HepG2 (cell line): ENCODE results near the gene SP6. TPM values are rescaled to one million over a fixed set of nuclear protein-coding genes. Genes with fewer than 3 reads are reported as not detected.

ENCODE experiments used
- CEBPB ChIP-seq: IDR thresholded peaks from 2 replicates; pipeline ENCODE4 v1.6.1; 2011; ENCODE audit warnings: low read depth, low read length, improper control_type of control experiment, borderline replicate concordance
- GMEB2 ChIP-seq: IDR thresholded peaks from 2 replicates; pipeline ENCODE4 v1.6.1; 2016; ENCODE audit warnings: missing biosample characterization, missing genetic modification reagents, low read depth
- HOMEZ ChIP-seq: IDR thresholded peaks from 2 replicates; pipeline ENCODE4 v1.6.1; 2016; ENCODE audit warnings: low read depth
- HOXA5 ChIP-seq: sonication (generic); formaldehyde crosslinking; IDR thresholded peaks from 2 replicates; pipeline ENCODE4 v1.4.0; 2020; ENCODE audit warnings: missing genetic modification reagents
- IKZF1 ChIP-seq: fragments of 450-650 bp; IDR thresholded peaks from 2 replicates; pipeline ENCODE4 v1.7.1; 2016
- IRX3 ChIP-seq: sonication (generic); formaldehyde crosslinking; IDR thresholded peaks from 2 replicates; pipeline ENCODE4 v1.8.1; 2023; ENCODE audit warnings: mild to moderate bottlenecking, low read depth, missing genetic modification reagents, borderline replicate concordance
- JUNB ChIP-seq: sonication (generic); formaldehyde crosslinking; IDR thresholded peaks from 2 replicates; pipeline ENCODE4 v1.8.0; 2022; ENCODE audit warnings: missing genetic modification reagents, mild to moderate bottlenecking, borderline replicate concordance
- KMT2B ChIP-seq: IDR thresholded peaks from 2 replicates; pipeline ENCODE4 v1.6.1; 2016; ENCODE audit warnings: missing genetic modification reagents, missing compliant biosample characterization
- MYC ChIP-seq: sonication (generic); formaldehyde crosslinking; IDR thresholded peaks from 2 replicates; pipeline ENCODE4 v1.9.0; 2021; ENCODE audit warnings: missing genetic modification reagents, borderline replicate concordance
- RXRB ChIP-seq: IDR thresholded peaks from 2 replicates; pipeline ENCODE4 v1.6.1; 2016; ENCODE audit warnings: borderline replicate concordance, missing genetic modification reagents, missing compliant biosample characterization
- SRSF1 ChIP-seq: fragments of 200-400 bp; formaldehyde crosslinking; optimal IDR thresholded peaks from 2 replicates; pipeline ENCODE3; 2017; ENCODE audit warnings: mild to moderate bottlenecking, low read depth, low read length, moderate library complexity
- STAG1 ChIP-seq: sonication (generic); formaldehyde crosslinking; IDR thresholded peaks from 2 replicates; pipeline ENCODE4 v1.4.0; 2020; ENCODE audit warnings: missing genetic modification reagents
- TEAD3 ChIP-seq: optimal IDR thresholded peaks from 2 replicates; pipeline ENCODE3; 2016; ENCODE audit warnings: borderline replicate concordance
- TIGD3 ChIP-seq: sonication (generic); formaldehyde crosslinking; IDR thresholded peaks from 2 replicates; pipeline ENCODE4 v1.5.1; 2020; ENCODE audit warnings: mild to moderate bottlenecking, missing genetic modification reagents, borderline replicate concordance
- ZBTB21 ChIP-seq: sonication (generic); formaldehyde crosslinking; IDR thresholded peaks from 2 replicates; pipeline ENCODE4 v1.4.0; 2020; ENCODE audit warnings: missing genetic modification reagents
- ZMYM2 ChIP-seq: sonication (generic); formaldehyde crosslinking; IDR thresholded peaks from 2 replicates; pipeline ENCODE4 v1.8.0; 2022; ENCODE audit warnings: mild to moderate bottlenecking, missing genetic modification reagents
- ZNF280D ChIP-seq: sonication (generic); formaldehyde crosslinking; IDR thresholded peaks from 2 replicates; pipeline ENCODE4 v1.5.1; 2020; ENCODE audit warnings: mild to moderate bottlenecking, missing genetic modification reagents
- ZNF282 ChIP-seq: fragments of 450-650 bp; IDR thresholded peaks from 2 replicates; pipeline ENCODE4 v1.6.1; 2018; ENCODE audit not compliant: partially characterized antibody
- ZNF547 ChIP-seq: sonication (generic); formaldehyde crosslinking; IDR thresholded peaks from 2 replicates; pipeline ENCODE4 v1.5.1; 2020; ENCODE audit warnings: mild to moderate bottlenecking, missing genetic modification reagents
- ZNF607 ChIP-seq: sonication (generic); formaldehyde crosslinking; IDR thresholded peaks from 2 replicates; pipeline ENCODE4 v1.5.1; 2020; ENCODE audit warnings: missing genetic modification reagents, mild to moderate bottlenecking, borderline replicate concordance
- ZNF674 ChIP-seq: sonication (generic); formaldehyde crosslinking; IDR thresholded peaks from 2 replicates; pipeline ENCODE4 v1.5.0; 2020; ENCODE audit warnings: low read depth, mild to moderate bottlenecking, missing genetic modification reagents
- ZNF737 ChIP-seq: sonication (generic); formaldehyde crosslinking; IDR thresholded peaks from 2 replicates; pipeline ENCODE4 v1.5.0; 2020; ENCODE audit warnings: missing genetic modification reagents, mild to moderate bottlenecking, borderline replicate concordance
- polyA plus RNA-seq, 8 experiments: library from polyadenylated mRNA; depleted of rRNA in 3 of 8; stranded (reverse) in 7 of 8; unstranded in 1 of 8; fragments of >200 nt; fragmentation: Illumina TruSeq in 4 of 8; extraction: Trizol in 4 of 8; gene quantifications; 2 replicates each; pipeline versions ENCODE4 v1.2.1 to v1.2.3, GENCODE V29; 2011 to 2016; ENCODE audit warnings: low read depth in 4 of 8, missing spikeins in 1 of 8, mixed read lengths in 1 of 8; ENCODE audit not compliant: insufficient read depth in 1 of 8
- total RNA-seq, 5 experiments: library from RNA; depleted of rRNA; stranded (reverse); fragments of >200 nt; fragmentation: Illumina TruSeq; extraction: Trizol; gene quantifications; 2 replicates each; pipeline ENCODE4 v1.2.3, GENCODE V29; 2016; ENCODE audit warnings: low read depth in 1 of 5

The SP6 gene
- total and polyA plus RNA-seq, 2 of the 13 experiments (the other 11 are each of a cell fraction or from before 2014, with no cell fraction given) = 0.07 TPM

GRCh38 chr17:47895856-47896671 lies 45.1 kb upstream of the SP6 start, which contains the start of gene SP2 (continued):
- TF ChIP-seq IRX3 (CRISPR knock-in tag) (no peak), ZNF547 (CRISPR knock-in tag) (no peak; the same call in 1 of the 2 replicates), ZBTB21 (no peak), MYC (peak; percentile 28; the same call in 1 of the 2 replicates), SRSF1 (peak; percentile 93), ZNF607 (CRISPR knock-in tag) (no peak), ZNF737 (CRISPR knock-in tag) (no peak), KMT2B (CRISPR knock-in tag) (no peak; the same call in none of the 2 replicates), ZMYM2 (no peak), ZNF280D (CRISPR knock-in tag) (no peak), JUNB (CRISPR knock-in tag) (no peak), TEAD3 (CRISPR knock-in tag) (no peak), IKZF1 (no peak), ZNF282 (no peak), ZNF674 (no peak), GMEB2 (0 out of 2 replicates have a peak, but pooled peaks have one; percentile 54), HOXA5 (peak; percentile 69; the same call in 1 of the 2 replicates), TIGD3 (CRISPR knock-in tag) (no peak), HOMEZ (no peak; the same call in 1 of the 2 replicates), RXRB (CRISPR knock-in tag) (no peak), CEBPB (peak; percentile 80), STAG1 (CRISPR knock-in tag) (no peak; the same call in 1 of the 2 replicates)
